Endothelial cell of umbilical vein (primary cell): Measurements from ENCODE around the gene TRIM27. TPM values are rescaled to one million over a fixed set of nuclear protein-coding genes. Genes with fewer than 3 reads are reported as not detected.

Source experiments
- BruUV-seq: library from RNA; stranded (reverse); fragments of 400-500 nt; replicated peaks from 2 replicates; lab custom pipeline; 2021; lab: Mats Ljungman, UMichigan
- CTCF ChIA-PET: fragments of 300-600, 350-600 bp; sonication (Branson Sonifier 250); formaldehyde crosslinking; loops from one replicate; lab custom pipeline; 2021; ENCODE audit warnings: antibody characterized with exemption, inconsistent platforms; lab: Charles Lee
- POLR2A ChIA-PET: fragments of 300-600, 350-600 bp; sonication (Branson Sonifier 250); formaldehyde crosslinking; loops from one replicate; lab custom pipeline; 2021; ENCODE audit warnings: antibody characterized with exemption, inconsistent platforms; lab: Charles Lee
- DNase-seq: peaks from one replicate; pipeline ENCODE4 v3.0.0-alpha.2; 2011; ENCODE audit warnings: low read depth, low spot score
- FAIRE-seq: peaks from 2 replicates; lab custom pipeline; 2011; peaks lifted over from hg19 to GRCh38; lab: Jason Lieb, UNC
- H2AFZ ChIP-seq: 2 replicates; pipeline ENCODE4 v1.6.0; 2012; ENCODE audit warnings: low read depth, low read length, control low read depth, inconsistent platforms
- H3K27ac ChIP-seq: 2 replicates; pipeline ENCODE4 v1.5.1; 2011; ENCODE audit warnings: low read depth, mild to moderate bottlenecking, control low read depth, low read length, moderate library complexity; ENCODE audit not compliant: insufficient read depth
- H3K27me3 ChIP-seq, 2 experiments: 2 replicates each; pipeline versions ENCODE4 v1.6.0 to v1.6.1; 2011; ENCODE audit warnings: low read length in 2 of 2, mixed read lengths in 1 of 2; ENCODE audit not compliant: control insufficient read depth in 2 of 2, insufficient read depth in 2 of 2
- H3K36me3 ChIP-seq, 2 experiments: 2 replicates in 1 of 2; 3 replicates in 1 of 2; pipeline ENCODE4 v1.5.1; 2011; ENCODE audit warnings: low read length in 2 of 2, mild to moderate bottlenecking in 1 of 2, moderate library complexity in 1 of 2; ENCODE audit not compliant: control insufficient read depth in 2 of 2, insufficient read depth in 2 of 2; ENCODE audit errors: extremely low read depth in 1 of 2
- H3K4me1 ChIP-seq: 3 replicates; pipeline ENCODE4 v1.5.1; 2011; ENCODE audit warnings: mild to moderate bottlenecking, low read length; ENCODE audit not compliant: control insufficient read depth, insufficient read depth; ENCODE audit errors: extremely low read depth
- H3K4me2 ChIP-seq: 2 replicates; pipeline ENCODE4 v1.6.1; 2011; ENCODE audit warnings: low read length, control low read depth, mixed read lengths; ENCODE audit not compliant: insufficient read depth
- H3K4me3 ChIP-seq, 3 experiments: fragments of 200-600 bp in 1 of 3; sonication (generic), shearing (Covaris generic) in 1 of 3; replicated peaks in 1 of 3; 2 replicates each; pipeline ENCODE4 v1.5.1; 2011 to 2016; ENCODE audit warnings: control low read depth in 3 of 3, low read length in 3 of 3, mild to moderate bottlenecking in 2 of 3, inconsistent platforms in 1 of 3, low read depth in 1 of 3, moderate library complexity in 1 of 3; ENCODE audit not compliant: insufficient read depth in 1 of 3
- H3K79me2 ChIP-seq: 2 replicates; pipeline ENCODE4 v1.6.0; 2012; ENCODE audit warnings: low read length, inconsistent platforms; ENCODE audit not compliant: control insufficient read depth, insufficient read depth
- H3K9ac ChIP-seq: replicated peaks from 2 replicates; pipeline ENCODE3; 2011; ENCODE audit warnings: low read length, control low read depth; ENCODE audit not compliant: insufficient read depth; ENCODE audit errors: extremely low read depth
- H3K9me1 ChIP-seq: replicated peaks from 3 replicates; pipeline ENCODE4 v1.6.0; 2011; ENCODE audit warnings: mild to moderate bottlenecking, low read length; ENCODE audit not compliant: control insufficient read depth, insufficient read depth; ENCODE audit errors: extremely low read depth
- H3K9me3 ChIP-seq: replicated peaks from 2 replicates; pipeline ENCODE4 v1.5.1; 2012; ENCODE audit warnings: low read length, inconsistent platforms; ENCODE audit not compliant: control insufficient read depth, insufficient read depth
- H4K20me1 ChIP-seq: replicated peaks from 2 replicates; pipeline ENCODE3; 2011; ENCODE audit warnings: mild to moderate bottlenecking, low read length; ENCODE audit not compliant: control insufficient read depth, insufficient read depth; ENCODE audit errors: extremely low read depth
- EZH2 ChIP-seq: IDR thresholded peaks from 2 replicates; pipeline ENCODE4 v1.6.1; 2012; ENCODE audit warnings: borderline replicate concordance, low read depth, mild to moderate bottlenecking, moderate library complexity, low read length, inconsistent platforms; ENCODE audit not compliant: severe bottlenecking
- FOS ChIP-seq: IDR thresholded peaks from 2 replicates; pipeline ENCODE4 v1.6.1; 2011; ENCODE audit warnings: mild to moderate bottlenecking, low read length, moderate library complexity, borderline replicate concordance; ENCODE audit not compliant: insufficient read depth
- GATA2 ChIP-seq: IDR thresholded peaks from 2 replicates; pipeline ENCODE4 v1.7.0; 2011; ENCODE audit warnings: low read depth, mild to moderate bottlenecking, moderate library complexity, mixed read lengths, low read length; ENCODE audit not compliant: insufficient read length, insufficient read depth
- JUN ChIP-seq: IDR thresholded peaks from 2 replicates; pipeline ENCODE4 v1.6.1; 2011; ENCODE audit warnings: borderline replicate concordance, low read depth; ENCODE audit not compliant: insufficient read length, insufficient read depth
- MYC ChIP-seq: IDR thresholded peaks from one replicate; pipeline ENCODE4 v1.6.1; 2011; ENCODE audit warnings: mild to moderate bottlenecking, low read depth, low read length
- POLR2A ChIP-seq: IDR thresholded peaks from 2 replicates; pipeline ENCODE4 v1.6.1; 2012; ENCODE audit warnings: low read depth, mild to moderate bottlenecking, control low read depth, low read length
- POLR2AphosphoS5 ChIP-seq: IDR thresholded peaks from 2 replicates; pipeline ENCODE4 v1.6.1; 2012; ENCODE audit warnings: low read depth, mild to moderate bottlenecking, control low read depth, low read length, moderate library complexity; ENCODE audit not compliant: insufficient read depth
- dilution Hi-C: fragments of 300-500 bp; cut with MboI; formaldehyde crosslinking; loops from one replicate; pipeline ENCODE4 v1.15.0; 2019; ENCODE audit warnings: low sequenced_read_pairs; ENCODE audit not compliant: extremely low pct_ligation_motif_present
- intact Hi-C: fragments of 100-400 bp; cut with micrococcal nuclease; formaldehyde crosslinking; loops from one replicate; pipeline ENCODE4 v1.10.0; 2022
- polyA plus RNA-seq, 4 experiments: library from polyadenylated mRNA; depleted of rRNA in 3 of 4; stranded (reverse) in 3 of 4; unstranded in 1 of 4; fragments of >200 nt; gene quantifications; 2 replicates each; pipeline versions ENCODE4 v1.2.1 to v1.2.3, GENCODE V29; 2011 to 2012; ENCODE audit warnings: missing spikeins in 1 of 4
- total RNA-seq: library from RNA; stranded (reverse); gene quantifications from 2 replicates; pipeline ENCODE4 v1.2.3, GENCODE V29; 2021
- TF ChIP-seq, protein P1 (sequence below): IDR thresholded peaks from 2 replicates; pipeline ENCODE4 v1.6.1; 2011; ENCODE audit not compliant: insufficient read depth, insufficient read length
- TF ChIP-seq, protein P2 (sequence below), 2 donors: IDR thresholded peaks; 1 replicate in 1 of 2; 2 replicates in 1 of 2; pipeline ENCODE4 v1.5.1; 2011; ENCODE audit warnings: low read length in 2 of 2, mild to moderate bottlenecking in 2 of 2, moderate library complexity in 2 of 2, control low read depth in 1 of 2, inconsistent platforms in 1 of 2, low read depth in 1 of 2; ENCODE audit not compliant: insufficient read depth in 1 of 2; ENCODE audit errors: extremely low read depth in 1 of 2

The TRIM27 gene
- total and polyA plus RNA-seq, 2 donors (not counting 3 experiments of a cell fraction or from before 2014, with no cell fraction given), result 67.1 to 69.2 TPM

DNA sequence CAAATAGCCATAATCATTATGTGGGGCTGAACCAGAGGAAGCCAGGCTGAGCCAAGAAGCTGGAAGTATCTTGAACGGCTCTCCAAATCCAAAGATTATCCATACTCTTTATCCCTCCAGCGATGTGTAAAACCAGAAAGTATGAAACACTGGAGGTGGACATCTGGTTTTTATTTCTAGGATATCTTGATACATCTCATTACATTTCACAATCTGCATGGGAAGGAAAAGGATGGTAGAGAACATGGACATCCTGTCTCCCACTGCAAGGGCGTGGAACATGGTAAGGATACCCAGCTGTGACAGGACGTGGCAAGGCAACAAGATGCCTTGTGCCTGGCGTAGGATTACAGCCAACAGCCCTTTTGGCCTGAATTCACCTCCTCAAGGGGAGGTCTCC is 20.1 kb downstream of the TRIM27 start:
- no peaks in the 10 kb centered on the region for H3K27me3 ChIP-seq
- H3K79me2 ChIP-seq, result no peaks in the 10 kb centered on the region
- H3K4me3 ChIP-seq, result no peak overlapping the region
- H4K20me1 ChIP-seq, result no peaks in the 10 kb centered on the region
- dilution Hi-C loops, result no loop called here
- ChIA-PET CTCF (no interaction called here), POLR2A (no interaction called here)
- no TSS peak for BruUV-seq
- H3K9me3 ChIP-seq, result no peaks in the 10 kb centered on the region
- DNase-seq (no peak), FAIRE-seq (no peak)
- H2AFZ ChIP-seq, result no peak overlapping the region
- intact Hi-C loops, result no loop called here
- no peaks in the 10 kb centered on the region for H3K9me1 ChIP-seq
- H3K27ac ChIP-seq, result no peak overlapping the region
- no peaks in the 10 kb centered on the region for H3K4me1 ChIP-seq
- TF ChIP-seq MYC (no peak), FOS (no peak), EZH2 (no peak), JUN (no peak), GATA2 (no peak), POLR2AphosphoS5 (no peak), POLR2A (no peak)
- TF ChIP-seq, protein P1, sequence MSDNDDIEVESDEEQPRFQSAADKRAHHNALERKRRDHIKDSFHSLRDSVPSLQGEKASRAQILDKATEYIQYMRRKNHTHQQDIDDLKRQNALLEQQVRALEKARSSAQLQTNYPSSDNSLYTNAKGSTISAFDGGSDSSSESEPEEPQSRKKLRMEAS, result no peak
- TF ChIP-seq, protein P2, sequence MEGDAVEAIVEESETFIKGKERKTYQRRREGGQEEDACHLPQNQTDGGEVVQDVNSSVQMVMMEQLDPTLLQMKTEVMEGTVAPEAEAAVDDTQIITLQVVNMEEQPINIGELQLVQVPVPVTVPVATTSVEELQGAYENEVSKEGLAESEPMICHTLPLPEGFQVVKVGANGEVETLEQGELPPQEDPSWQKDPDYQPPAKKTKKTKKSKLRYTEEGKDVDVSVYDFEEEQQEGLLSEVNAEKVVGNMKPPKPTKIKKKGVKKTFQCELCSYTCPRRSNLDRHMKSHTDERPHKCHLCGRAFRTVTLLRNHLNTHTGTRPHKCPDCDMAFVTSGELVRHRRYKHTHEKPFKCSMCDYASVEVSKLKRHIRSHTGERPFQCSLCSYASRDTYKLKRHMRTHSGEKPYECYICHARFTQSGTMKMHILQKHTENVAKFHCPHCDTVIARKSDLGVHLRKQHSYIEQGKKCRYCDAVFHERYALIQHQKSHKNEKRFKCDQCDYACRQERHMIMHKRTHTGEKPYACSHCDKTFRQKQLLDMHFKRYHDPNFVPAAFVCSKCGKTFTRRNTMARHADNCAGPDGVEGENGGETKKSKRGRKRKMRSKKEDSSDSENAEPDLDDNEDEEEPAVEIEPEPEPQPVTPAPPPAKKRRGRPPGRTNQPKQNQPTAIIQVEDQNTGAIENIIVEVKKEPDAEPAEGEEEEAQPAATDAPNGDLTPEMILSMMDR (IDR thresholded peaks at IDR 0.05; ENCODE audit: extremely low read depth in 1 of 2, insufficient read depth in 1 of 2, low read depth in 1 of 2, low read length in 2 of 2), result no peak
- H3K36me3 ChIP-seq, result peaks cover 37 to 46% of the 10 kb centered on the region in 2 experiments
- H3K9ac ChIP-seq, result no peak overlapping the region
- H3K4me2 ChIP-seq, result no peak overlapping the region
